DND-41 (cell line): Measurements from ENCODE around the gene AKT1S1.

Experiments used
- ATAC-seq: fragments of 200-7000 bp; cut with Tn5 transposase; 3 replicates; pipeline ENCODE4 v1.9.1; 2021; ENCODE audit warnings: low read depth; ENCODE audit not compliant: insufficient read depth
- DNase-seq: peaks from one replicate; pipeline ENCODE4 v3.0.0-alpha.2; 2020
- H2AFZ ChIP-seq: 2 replicates; pipeline ENCODE4 v1.6.0; 2012; ENCODE audit warnings: low read depth, low read length
- H3K27ac ChIP-seq: 2 replicates; pipeline ENCODE4 v1.5.1; 2012; ENCODE audit warnings: low read length, inconsistent platforms
- H3K27me3 ChIP-seq: fragments of 200-600 bp; sonication (generic); 2 replicates; pipeline ENCODE4 v1.6.0; 2012; ENCODE audit warnings: low read length, mild to moderate bottlenecking, inconsistent platforms; ENCODE audit not compliant: insufficient read depth, poor library complexity
- H3K36me3 ChIP-seq: 2 replicates; pipeline ENCODE4 v1.5.1; 2012; ENCODE audit warnings: low read length, inconsistent platforms; ENCODE audit not compliant: insufficient read depth
- H3K4me1 ChIP-seq: 2 replicates; pipeline ENCODE4 v1.5.1; 2012; ENCODE audit warnings: mild to moderate bottlenecking, low read length; ENCODE audit not compliant: insufficient read depth
- H3K4me2 ChIP-seq: 2 replicates; pipeline ENCODE4 v1.6.0; 2012; ENCODE audit warnings: mild to moderate bottlenecking, moderate library complexity, low read length, inconsistent platforms; ENCODE audit not compliant: insufficient read depth
- H3K4me3 ChIP-seq, 2 experiments: fragments of 200-600 bp in 1 of 2; shearing (Covaris generic) in 1 of 2; 2 replicates each; pipeline ENCODE4 v1.5.1; 2012 to 2016; ENCODE audit warnings: inconsistent platforms in 2 of 2, low read length in 2 of 2, mild to moderate bottlenecking in 2 of 2, low read depth in 1 of 2, moderate library complexity in 1 of 2
- H3K79me2 ChIP-seq: 2 replicates; pipeline ENCODE4 v1.6.0; 2012; ENCODE audit warnings: low read length, inconsistent platforms; ENCODE audit not compliant: insufficient read depth
- H3K9ac ChIP-seq: 2 replicates; pipeline ENCODE4 v1.6.0; 2012; ENCODE audit warnings: low read depth, mild to moderate bottlenecking, inconsistent platforms, low read length, moderate library complexity
- H3K9me3 ChIP-seq: 2 replicates; pipeline ENCODE4 v1.5.1; 2012; ENCODE audit warnings: low read length, moderate library complexity, mild to moderate bottlenecking, inconsistent platforms; ENCODE audit not compliant: insufficient read depth, severe bottlenecking
- H4K20me1 ChIP-seq: 2 replicates; pipeline ENCODE4 v1.6.0; 2012; ENCODE audit warnings: low read length; ENCODE audit not compliant: insufficient read depth
- CTCF ChIP-seq: IDR thresholded peaks from 2 replicates; pipeline ENCODE4 v1.5.1; 2012; ENCODE audit warnings: borderline replicate concordance, low read length, moderate library complexity, mild to moderate bottlenecking; ENCODE audit not compliant: poor library complexity, severe bottlenecking; ENCODE audit errors: extremely low read depth
- EZH2 ChIP-seq: IDR thresholded peaks from 3 replicates; pipeline ENCODE4 v1.6.1; 2012; ENCODE audit warnings: borderline replicate concordance, low read depth, mild to moderate bottlenecking, moderate library complexity, low read length, inconsistent platforms; ENCODE audit not compliant: severe bottlenecking

Gene AKT1S1

GRCh38 chr19:49881672-49882394 lies 4.7 kb upstream of the AKT1S1 start:
- H2AFZ ChIP-seq, result no peak overlapping the region
- no peaks in the 10 kb centered on the region for H3K27me3 ChIP-seq
- no peak for TF ChIP-seq EZH2
- no peak for TF ChIP-seq CTCF
- peaks cover 13% of the 10 kb centered on the region for H3K79me2 ChIP-seq
- no peak overlapping the region for H3K4me2 ChIP-seq
- no peak overlapping the region for H3K9ac ChIP-seq
- no peak overlapping the region for H3K4me3 ChIP-seq
- H4K20me1 ChIP-seq, result no peaks in the 10 kb centered on the region; the same call in 1 of the 2 replicates
- H3K36me3 ChIP-seq, result peaks cover 63% of the 10 kb centered on the region
- ATAC-seq (no peak), DNase-seq (no peak)
- no peak overlapping the region for H3K27ac ChIP-seq
- no peaks in the 10 kb centered on the region for H3K9me3 ChIP-seq
- peaks cover 18% of the 10 kb centered on the region for H3K4me1 ChIP-seq

DNA sequence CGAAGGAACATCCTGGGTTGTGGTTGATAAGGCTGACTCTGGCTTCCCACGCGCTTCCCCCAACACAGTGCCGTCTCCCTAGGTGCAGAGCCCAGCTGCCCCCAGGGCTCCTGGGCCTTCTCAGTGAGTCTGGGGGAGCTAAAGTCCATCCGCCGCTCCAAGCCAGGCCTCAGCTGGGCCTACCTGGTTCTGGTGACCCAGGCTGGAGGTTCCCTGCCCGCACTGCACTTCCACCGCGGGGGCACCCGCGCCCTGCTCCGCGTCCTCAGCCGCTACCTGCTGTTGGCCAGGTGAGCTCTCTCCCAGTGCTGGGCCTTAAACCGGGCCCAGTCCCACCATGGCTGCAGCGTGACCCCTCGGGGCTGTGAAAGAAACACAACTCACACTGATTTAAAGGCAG lies 4.0 kb upstream of the AKT1S1 start:
- DNase-seq (no peak), ATAC-seq (no peak)
- Histone ChIP-seq H3K27me3 (no peaks in the 10 kb centered on the region), H3K79me2 (peaks cover 15% of the 10 kb centered on the region), H3K9me3 (no peaks in the 10 kb centered on the region), H3K36me3 (peaks cover 61% of the 10 kb centered on the region), H2AFZ (no peak overlapping the region), H3K4me2 (no peak overlapping the region), H3K4me3 (no peak overlapping the region), H3K27ac (no peak overlapping the region), H3K9ac (no peak overlapping the region), H4K20me1 (no peaks in the 10 kb centered on the region; the same call in 1 of the 2 replicates), H3K4me1 (peaks cover 18% of the 10 kb centered on the region)
- TF ChIP-seq CTCF (no peak), EZH2 (no peak)

DNA sequence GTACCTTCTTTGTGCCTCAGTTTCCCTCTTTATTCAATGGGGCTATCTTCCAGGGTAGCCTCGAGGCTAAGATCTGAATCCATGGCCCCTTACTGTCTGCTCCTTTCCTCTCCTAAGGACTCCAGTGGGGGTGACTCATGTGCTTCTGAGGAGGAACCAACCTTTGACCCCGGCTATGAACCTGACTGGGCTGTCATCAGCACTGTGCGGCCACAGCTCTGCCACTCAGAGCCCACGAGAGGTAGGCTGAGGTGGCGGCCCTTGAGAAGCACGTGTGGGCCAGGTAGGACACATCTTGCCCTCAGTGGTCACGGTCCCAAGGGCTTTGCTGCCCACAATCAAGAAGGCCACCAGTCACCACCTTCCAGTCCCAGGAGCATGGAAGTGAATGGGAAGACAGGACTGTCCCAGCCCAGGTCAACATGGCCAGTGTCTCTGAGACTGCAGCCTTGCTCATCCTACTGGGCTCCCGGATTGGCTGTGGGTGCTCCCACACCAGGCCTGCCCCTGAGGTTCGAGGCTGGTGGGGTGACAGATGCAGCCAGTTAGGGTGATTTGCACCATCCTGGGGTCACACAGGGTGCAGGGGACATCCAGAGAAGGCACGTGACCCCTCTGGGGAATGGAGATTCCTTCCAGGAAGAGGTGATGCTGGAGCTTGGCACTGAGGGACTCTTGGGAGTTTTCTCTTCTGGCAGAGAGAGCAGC lies 3.2 kb upstream of the AKT1S1 start:
- H4K20me1 ChIP-seq, result no peaks in the 10 kb centered on the region; the same call in 1 of the 2 replicates
- no peaks in the 10 kb centered on the region for H3K9me3 ChIP-seq
- no peak overlapping the region for H2AFZ ChIP-seq
- ATAC-seq (no peak), DNase-seq (no peak)
- H3K4me1 ChIP-seq, result peaks cover 24% of the 10 kb centered on the region
- TF ChIP-seq EZH2, result no peak
- no peak for TF ChIP-seq CTCF
- H3K9ac ChIP-seq, result no peak overlapping the region
- peaks cover 24% of the 10 kb centered on the region for H3K79me2 ChIP-seq
- H3K4me2 ChIP-seq, result no peak overlapping the region
- no peak overlapping the region for H3K27ac ChIP-seq
- H3K36me3 ChIP-seq, result peaks cover 61% of the 10 kb centered on the region
- H3K27me3 ChIP-seq, result no peaks in the 10 kb centered on the region
- H3K4me3 ChIP-seq, result no peak overlapping the region
